Measurements from ENCODE around the gene VCAN.

Gene VCAN

DNA sequence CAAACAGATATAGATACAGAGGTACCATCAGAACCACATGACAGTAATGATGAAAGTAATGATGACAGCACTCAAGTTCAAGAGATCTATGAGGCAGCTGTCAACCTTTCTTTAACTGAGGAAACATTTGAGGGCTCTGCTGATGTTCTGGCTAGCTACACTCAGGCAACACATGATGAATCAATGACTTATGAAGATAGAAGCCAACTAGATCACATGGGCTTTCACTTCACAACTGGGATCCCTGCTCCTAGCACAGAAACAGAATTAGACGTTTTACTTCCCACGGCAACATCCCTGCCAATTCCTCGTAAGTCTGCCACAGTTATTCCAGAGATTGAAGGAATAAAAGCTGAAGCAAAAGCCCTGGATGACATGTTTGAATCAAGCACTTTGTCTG is 69.2 kb downstream of the VCAN start:
- DNase-seq = no peak

DNA sequence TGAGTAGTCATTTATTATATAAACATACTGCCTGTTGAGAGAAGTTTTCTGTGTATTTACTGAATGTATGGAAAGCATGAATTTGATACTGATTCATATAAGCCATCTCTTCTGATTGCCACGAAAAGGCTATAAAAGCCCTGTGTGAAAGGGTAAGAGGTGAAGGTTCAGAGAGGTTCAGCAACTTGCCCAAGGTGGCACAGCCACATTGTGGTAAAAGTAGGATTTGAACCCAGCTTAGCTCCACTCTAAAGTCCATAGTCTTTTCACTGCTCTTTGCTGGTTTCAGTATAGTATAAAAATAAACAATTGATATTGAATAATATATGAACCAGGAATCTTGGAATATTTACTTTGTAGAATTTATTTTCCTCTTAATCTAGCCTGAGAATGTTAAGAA is 71.3 kb downstream of the VCAN start:
- DNase-seq = no peak

DNA sequence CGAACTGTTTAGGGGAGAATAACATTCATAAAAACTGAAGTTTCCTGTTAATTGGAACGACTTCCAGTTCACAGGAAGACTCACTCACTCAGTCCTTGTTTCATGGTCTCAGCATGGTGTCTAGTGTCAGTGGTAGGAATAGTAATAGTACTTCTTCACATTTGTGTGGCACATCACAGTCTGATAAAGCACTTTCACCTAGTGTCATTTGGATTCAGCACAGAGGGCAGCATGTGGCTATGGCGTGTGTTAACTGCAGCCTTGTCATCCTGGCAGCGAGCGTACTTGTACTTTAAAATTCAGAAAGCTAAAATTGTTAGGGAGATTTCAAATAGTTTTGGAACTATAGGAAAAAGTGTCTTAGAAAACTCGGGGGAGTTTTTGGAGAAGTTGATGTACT is 72.4 kb downstream of the VCAN start:
- DNase-seq = no peak

DNA sequence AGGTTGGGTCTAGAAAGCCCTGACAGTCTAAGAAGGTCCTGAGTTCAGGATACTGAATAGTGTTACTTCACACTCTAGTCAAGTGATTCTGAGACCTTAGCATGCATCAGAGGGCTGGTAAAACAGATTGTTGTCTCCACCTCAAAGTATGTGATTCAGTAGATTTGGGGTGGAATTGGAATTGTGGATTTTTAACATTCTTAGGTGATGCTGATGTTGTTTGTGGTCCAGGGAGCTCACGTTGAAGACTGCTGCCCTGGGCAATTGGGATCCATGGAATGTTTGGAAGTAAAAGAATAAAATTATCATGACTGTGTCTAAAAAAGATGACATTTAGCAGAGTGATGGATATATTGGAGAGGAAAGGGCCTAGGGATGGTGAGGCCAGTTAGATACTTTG is 75.6 kb downstream of the VCAN start:
- DNase-seq = no peak

DNA sequence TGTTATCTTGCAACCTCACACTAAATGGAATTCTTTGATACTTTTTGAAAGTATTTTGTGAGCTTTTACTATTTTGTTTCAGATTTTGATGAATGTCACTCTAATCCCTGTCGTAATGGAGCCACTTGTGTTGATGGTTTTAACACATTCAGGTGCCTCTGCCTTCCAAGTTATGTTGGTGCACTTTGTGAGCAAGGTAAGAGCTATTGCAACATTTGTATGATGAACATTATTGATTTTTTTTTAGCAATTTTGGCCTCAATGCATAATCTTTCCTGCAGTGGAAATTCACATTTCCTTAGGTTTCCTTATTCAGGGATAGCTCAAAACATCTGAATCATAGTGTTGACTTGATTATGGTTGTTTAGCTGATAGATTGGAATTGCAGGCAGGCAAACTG is 76.3 kb downstream of the VCAN start:
- no peak for DNase-seq

DNA sequence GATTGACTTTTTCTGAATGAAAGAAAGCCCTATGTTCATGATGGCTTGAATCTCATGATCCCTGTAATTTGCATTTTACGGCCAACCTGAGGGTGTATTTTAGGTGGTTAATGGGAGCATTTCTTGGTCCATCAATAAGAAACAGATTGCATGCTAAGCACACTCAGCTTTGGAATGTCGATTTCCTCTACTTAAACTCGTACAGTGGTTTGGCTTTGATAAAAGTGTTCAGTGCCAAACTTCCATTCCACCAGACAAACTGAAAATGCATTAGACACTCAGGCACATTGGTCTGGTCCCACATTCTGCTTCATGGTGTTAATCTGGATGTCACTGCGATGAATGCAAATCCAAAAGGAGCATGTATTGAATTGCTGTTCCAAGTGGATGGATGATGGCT is 77.0 kb downstream of the VCAN start:
- no peak for DNase-seq

DNA sequence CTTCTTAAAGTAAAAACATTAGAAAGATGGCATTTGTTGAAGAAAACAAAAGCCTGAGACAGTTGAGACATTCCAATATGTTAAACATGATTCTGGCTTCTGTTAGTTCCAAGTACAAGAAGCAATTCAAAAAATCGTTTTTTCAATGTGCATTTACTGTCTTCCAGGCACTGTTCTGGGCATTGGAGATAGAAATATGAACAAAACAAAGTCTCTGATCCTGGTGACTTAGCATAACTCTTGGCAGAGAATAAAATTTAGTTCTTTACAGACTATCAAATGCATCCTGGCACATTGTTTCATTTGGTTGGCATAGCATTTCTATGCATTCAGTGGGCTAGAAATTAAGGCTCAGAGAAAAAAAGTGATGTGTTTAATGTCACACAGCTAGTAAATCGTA is 77.5 kb downstream of the VCAN start:
- DNase-seq = no peak

DNA sequence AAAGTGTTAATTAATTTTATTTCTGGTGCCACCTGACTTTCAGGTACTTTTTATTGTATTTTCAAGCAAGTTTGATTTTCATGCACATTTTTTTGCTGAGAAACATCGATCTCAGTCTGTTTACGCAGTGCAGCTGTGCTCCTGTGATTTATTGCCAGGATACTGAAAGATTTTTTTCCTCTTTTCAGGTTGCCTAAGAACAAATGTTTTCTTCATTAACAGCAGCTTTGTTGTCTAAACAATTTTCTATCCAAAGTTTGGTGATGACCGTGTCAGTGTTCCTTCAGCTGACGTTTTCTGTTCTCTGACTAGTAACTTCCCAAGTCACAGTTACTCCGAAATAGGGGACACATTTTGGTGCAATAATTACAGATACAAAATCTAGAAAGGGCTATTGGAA is 78.1 kb downstream of the VCAN start:
- no peak for DNase-seq

DNA sequence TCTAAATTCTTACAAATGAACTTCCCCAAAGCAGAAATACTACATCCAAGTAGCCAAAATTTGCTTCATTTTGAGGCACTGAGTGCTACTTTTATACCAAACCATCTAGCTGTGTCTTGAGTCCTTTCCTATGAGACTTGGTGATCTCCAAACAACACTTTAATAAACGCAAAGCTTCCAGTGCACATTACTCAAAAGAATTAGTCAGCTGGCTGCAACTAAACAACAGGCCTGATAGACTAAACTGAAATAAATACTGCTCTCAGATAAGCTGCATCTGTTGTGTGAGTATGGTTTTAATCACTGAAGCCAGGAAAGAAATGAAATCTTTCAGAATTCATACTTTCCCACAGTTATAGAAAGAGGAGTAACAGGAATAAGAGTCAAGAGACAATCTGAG is 80.3 kb downstream of the VCAN start:
- DNase-seq = no peak

DNA sequence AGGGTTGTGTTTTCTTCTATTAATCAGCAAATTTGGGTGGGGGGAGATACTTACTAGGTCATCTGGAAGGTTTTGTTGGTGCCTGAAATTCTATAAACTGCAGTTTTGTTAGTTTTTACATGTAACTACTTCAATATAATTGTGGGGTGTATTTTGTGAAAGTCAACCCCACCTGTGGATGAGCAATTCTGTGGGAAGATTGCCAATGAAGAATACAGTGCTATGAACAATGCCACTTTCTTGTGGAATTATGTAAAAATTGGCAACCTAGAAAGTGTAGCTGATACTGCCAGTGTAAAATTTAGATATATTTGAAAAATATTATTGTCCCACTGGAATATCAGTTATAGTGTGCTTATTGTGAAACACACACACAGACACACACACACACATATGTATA is 80.7 kb downstream of the VCAN start:
- DNase-seq = no peak

DNA sequence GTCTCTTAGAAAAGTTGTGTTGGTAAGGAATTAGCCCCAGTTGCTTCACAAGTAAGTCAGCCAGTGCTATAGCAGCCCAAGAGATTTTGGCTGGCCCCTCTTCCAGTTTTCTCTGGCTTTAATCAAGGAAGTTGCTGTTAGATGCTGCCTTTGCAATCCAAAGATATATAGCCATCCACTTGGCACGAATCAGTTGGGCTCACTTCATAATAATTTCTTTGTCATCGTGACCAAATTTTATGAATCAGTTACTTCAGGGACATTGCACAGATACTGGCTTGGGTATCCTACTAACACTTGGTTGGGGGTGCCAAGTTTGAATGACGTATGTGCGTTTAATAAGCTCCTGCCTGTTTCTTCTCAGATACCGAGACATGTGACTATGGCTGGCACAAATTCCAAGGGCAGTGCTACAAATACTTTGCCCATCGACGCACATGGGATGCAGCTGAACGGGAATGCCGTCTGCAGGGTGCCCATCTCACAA is 81.5 kb downstream of the VCAN start:
- no peak for DNase-seq

DNA sequence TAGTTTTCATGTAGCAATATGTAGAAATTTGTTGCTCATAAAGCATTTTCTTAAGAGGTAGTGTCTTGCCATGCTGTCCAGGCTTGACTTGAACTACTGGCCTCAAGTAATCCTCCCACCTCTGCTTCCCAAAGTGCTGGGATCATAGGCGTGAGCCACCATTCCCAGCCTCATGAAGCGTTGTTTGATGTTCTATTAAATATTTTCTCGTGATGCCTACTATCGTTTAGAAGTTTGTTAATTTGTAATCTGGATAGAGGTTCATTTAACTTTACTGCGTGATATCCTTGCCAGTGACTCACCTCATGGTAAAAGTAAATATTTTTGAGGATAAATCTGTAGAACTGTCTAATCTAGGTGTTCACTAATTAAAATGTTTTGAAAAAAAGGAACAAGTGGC is 82.6 kb downstream of the VCAN start:
- DNase-seq = no peak

DNA sequence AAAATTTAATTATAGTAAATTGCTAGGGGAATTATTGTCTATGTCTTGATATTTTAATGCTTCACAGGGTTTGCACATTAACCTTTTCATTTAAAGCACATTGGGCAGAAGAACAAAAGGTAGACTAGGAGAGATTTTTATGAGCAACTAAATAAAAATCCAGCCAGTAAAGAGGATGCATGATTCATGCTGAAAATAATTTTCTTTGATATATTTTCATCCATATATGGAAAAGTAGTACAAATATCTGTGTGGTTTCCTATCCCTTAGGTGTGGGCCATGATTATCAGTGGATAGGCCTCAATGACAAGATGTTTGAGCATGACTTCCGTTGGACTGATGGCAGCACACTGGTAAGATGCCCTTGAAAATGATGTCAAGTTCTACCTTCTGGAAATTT is 83.1 kb downstream of the VCAN start:
- DNase-seq = no peak

DNA sequence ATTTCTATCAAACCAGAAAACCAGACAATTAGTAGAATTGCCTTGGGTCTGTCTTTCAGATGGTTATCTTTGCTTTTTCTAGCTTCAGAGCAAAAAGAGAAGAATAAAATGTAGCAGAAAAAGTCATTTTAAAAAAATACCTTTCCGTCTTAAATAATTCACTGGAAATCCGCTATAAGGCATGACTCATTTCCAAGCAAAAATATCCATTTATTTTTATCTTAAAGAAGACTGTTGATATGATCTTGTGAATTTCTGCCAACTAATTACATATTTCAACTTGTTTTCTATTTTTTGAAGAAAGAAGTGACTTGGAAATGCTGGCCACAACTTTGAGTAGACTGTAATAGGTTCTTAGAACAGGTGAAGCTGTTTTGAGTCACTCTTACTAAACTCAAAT is 83.7 kb downstream of the VCAN start:
- DNase-seq = no peak

DNA sequence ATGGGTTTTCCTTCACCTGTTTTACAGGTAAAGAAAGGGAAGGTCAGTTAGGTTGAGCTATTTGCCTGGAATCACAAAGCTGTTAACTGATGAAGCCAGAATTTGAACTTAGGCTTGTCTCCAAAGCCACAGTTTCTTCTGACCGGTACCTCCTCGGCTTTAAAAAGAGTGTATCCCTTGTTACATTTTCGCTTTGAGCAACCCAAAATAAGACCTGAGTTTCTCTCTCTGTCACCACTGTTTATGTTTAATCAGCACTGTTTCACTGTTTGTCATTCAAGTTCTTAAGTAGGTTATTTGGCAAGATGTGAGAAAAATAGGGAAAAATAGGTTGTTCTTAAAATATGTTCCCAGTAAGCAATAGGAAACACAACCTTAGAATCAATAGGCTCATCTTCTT is 84.6 kb downstream of the VCAN start:
- no peak for DNase-seq

DNA sequence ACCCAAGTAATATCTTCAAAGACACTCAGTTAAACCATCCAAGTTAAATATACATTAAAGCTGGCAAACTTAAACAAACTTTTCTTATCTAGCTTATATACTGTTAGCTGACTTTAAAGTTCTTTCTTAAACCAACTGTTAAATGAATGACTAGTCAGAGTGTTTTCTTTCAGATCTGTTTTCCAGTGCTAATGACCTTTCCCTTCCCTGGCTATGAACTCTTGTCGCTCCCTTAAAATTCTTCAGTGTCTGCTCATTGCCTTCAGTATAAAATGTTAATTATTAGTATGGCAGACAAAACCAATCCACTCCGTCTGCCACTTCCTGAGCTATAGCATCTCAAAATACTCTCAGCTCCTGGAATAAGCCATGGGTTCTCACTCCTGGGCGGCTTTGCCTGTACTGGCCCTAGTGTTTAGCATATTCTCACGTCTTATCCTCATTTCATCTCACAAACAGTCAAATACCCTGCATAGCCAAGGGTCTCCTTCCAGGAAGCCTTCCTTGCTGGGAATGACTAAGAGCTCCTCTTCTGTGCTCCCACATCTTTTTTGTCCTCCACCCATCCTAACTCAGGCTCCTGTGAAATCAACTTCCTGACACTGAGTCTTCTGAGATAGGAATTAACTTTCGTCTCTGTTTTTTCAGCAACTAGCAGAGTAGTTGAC is 87.7 kb downstream of the VCAN start:
- DNase-seq = no peak

DNA sequence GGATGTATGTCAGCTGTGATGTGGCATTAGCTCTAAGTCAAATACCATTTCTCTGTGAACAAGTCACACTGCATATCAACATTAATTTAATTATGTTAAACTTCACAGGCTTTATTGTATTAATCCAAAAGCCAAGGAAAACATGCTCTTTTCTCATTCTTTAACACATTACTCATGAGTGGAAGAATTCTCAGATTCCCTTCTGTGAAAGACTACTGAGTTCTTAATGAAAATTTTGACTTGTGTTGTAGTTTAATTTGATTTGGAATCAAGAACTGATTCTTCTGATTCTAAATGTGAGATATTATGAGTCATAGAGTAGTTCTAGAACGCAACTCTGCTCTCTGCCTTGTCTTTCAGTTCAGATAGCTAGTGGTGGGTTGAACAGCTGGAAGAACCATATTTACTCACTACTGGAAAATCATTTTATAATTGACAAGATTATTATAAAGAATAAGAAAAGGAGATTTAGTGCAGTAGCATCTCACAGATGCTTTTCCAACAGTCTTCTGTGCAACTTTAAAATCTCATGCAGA is 90.6 kb downstream of the VCAN start:
- no peak for DNase-seq

DNA sequence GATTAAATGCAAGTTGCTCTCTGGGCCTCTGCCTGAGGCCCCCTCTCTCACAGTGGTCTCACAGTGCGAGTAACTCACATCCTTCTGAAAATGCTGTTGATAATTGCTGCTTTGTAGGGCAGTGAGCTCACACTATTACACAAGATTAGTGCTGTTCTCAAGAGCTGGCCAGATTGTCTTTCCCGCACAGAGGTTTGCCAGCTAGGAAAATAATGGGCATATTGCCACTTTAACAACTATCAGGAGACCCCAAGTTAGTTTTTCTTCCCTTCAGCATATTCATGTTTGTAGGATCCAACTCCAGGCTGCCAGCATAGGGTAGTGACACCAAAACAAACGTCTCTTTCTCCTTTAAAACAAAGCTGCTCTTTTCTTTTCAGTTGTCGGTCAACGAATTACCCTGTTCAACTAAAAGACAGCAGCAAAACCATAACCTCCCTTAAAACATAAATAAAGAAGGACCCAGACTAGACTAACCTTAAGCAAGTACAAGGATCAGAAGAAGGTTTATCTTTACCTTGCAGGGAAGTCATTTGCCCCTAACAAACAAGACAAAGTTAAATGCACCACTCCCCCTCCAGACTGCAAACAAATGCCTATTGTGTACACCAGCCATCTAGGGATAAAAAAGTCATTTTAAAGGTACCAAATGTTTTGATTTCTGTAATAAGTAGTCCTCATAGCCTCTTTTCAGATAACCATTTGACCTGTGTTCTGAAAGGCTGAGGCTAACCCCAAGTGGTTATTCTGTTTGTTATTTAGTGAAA is 91.4 kb downstream of the VCAN start:
- DNase-seq = no peak

DNA sequence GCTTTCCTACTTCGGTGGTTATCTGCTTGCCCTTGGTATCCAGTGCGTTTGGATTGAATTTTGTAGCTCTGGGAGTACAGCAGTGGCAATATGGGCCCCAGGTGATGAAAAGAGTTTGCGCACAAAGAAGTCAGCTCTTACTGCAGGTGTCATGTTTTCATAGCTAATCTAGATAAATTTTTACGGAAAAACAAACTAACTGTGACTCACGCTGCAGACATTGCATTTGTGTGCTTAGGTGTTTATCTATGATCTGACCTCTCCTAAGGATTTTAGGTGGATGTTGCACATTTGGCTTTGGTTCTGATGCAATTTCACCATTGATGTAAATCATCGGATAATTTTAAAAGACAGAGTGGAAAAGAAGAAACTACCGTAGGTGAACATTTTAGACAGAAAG is 92.1 kb downstream of the VCAN start:
- no peak for DNase-seq

DNA sequence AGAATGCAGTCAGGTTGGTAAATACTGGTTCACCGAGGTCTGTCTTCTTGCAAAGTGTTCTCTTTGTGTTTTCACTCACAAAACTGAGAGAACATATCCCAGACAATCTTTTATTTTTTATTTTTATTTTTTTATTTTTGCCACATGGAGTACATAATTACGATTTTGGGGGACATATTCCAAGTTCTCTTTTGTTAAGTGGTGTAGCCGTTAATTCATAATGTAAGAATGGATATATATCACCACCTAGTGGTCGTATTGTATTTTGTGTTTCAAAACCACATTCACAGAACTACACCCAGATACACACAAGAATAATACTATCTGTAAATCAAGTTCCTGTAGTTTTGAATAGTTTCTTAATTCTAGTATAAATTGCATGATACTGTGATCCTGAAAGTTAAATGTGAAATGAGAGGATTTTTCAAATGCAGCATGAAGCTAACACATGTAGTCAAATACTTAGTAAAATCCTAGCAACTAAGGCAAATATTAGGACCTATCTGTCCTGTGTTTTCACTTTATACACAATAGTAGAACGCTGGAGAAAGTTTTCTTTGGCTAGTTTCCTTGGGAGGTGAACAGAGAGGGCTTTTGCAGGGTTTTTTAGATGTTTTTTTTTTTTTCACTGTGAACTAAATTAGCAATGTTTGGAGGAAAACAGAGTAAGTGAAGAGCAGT is 92.7 kb downstream of the VCAN start:
- DNase-seq = no peak

DNA sequence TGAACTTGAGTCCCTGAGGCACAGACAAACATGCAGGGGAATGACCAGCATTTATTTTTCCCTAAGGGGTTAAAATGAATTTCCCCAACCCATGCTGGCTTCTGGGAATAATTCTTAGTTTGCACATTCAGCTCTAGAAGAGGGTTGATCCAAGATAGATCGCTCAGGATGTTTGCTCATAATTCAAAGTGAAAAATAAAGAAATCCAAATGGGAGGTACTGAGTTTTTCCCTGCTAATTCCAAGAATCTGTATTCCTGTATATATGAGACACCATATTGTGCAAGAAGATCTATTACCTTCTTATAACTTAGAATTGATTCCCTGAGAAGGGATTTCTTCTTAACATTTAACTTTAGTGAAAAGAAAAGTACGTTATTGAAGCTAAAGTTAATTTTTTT is 96.2 kb downstream of the VCAN start:
- DNase-seq = no peak

DNA sequence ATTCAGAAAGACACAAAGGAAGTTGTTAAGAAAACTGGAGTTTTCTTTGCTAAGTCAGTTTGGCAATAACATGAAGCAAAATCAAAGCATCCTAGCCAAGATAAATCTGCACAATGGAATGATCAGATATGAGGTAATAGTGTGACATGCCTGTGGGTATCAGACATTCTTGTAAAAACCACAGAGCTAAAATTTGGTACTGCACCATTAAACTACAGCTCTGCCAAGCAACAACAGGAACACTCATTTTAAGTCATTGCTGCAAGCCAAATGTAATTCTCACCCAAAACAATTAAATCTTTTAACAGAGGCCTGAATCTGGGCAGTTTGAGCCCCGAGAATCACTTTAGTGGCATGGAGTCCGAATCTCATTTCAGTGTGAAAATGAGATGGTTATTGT is 96.6 kb downstream of the VCAN start:
- no peak for DNase-seq

DNA sequence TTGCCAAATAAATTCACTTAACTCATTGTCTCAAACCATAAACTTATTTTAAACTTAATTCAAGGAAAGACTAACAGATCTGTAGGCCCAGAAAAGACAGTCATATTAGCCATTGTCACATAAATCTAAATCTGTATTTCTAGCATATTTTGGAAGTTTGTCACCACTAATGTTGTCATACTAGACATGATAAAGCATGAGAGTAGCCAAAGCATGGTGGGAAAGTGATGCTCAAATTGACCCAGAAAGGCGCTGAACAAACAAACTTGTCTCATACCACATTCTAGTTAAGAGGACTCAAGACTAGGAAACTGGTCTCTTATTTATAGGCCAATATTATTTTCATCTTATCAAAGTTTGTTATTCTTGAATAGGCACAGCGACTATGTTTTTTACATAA is 99.4 kb downstream of the VCAN start:
- DNase-seq = no peak

DNA sequence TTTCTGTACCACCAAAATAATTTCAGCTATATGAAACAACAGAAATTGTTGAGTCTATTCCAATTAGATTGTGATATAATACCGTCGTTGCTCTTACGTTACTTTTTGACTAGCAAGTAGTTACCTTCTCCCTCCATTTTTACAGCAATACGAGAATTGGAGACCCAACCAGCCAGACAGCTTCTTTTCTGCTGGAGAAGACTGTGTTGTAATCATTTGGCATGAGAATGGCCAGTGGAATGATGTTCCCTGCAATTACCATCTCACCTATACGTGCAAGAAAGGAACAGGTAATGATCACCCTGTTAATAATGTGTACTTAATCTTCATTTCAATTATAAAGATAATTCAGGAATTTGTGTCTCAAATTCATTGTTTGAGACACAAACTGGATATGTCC is 100.7 kb downstream of the VCAN start:
- no peak for DNase-seq

All from stimulated activated CD4-positive, alpha-beta T cell treated with anti-CD3 and anti-CD28 coated beads, Interleukin-4, amount 100 ng/mL, for 24 hours (primary cell).